NCI-H748 (cell line): ENCODE measurements around the gene TNFRSF17.
"Not testable (repeated sequence)": the region's sequence is repeated elsewhere in the genome, so short reads cannot be mapped to it uniquely, and the experiment has no call there.

Experiments
- DNase-seq: peaks from one replicate; lab custom pipeline; 2025; ENCODE audit not compliant: unreplicated experiment; lab: John Stamatoyannopoulos, UW

TNFRSF17 gene

GRCh38 chr16:11964761-11965551, at the start of gene TNFRSF17:
Gene TNFRSF17 (plus strand): TSS chr16:11965210. CDS start chr16:11965325, 115 bp downstream.
- no peak for DNase-seq

- peak; percentile 97 for DNase-seq
Measured at GRCh38 chr16:11915644-11916523, 49.1 kb upstream of the TNFRSF17 start, which contains the start of gene GSPT1. Gene GSPT1 (minus strand): TSS chr16:11915956. CDS start chr16:11915720, 236 bp downstream.

- peak; percentile 29 for DNase-seq
Measured at GRCh38 chr16:11916524-11917285, 48.3 kb upstream of the TNFRSF17 start.

GRCh38 chr16:11924046-11924445, 41.0 kb upstream of the TNFRSF17 start:
- DNase-seq: not testable (repeated sequence)

GRCh38 chr16:11927350-11927749, 37.7 kb upstream of the TNFRSF17 start:
- DNase-seq: not testable (repeated sequence)

- DNase-seq: not testable (repeated sequence)
Measured at GRCh38 chr16:11941945-11942344, 23.1 kb upstream of the TNFRSF17 start, which contains the start of gene NPIPB2. Gene NPIPB2 (minus strand): TSS chr16:11942045. CDS start chr16:11942045, 0 bp downstream.

- DNase-seq: no peak
Measured at GRCh38 chr16:11946433-11946832, 18.6 kb upstream of the TNFRSF17 start.

- DNase-seq: no peak
Measured at GRCh38 chr16:11948819-11949218, 16.2 kb upstream of the TNFRSF17 start.

- peak; percentile 46 for DNase-seq
Measured at GRCh38 chr16:11949527-11949926, 15.5 kb upstream of the TNFRSF17 start.

GRCh38 chr16:11950388-11950787, 14.6 kb upstream of the TNFRSF17 start:
- no peak for DNase-seq

GRCh38 chr16:11953576-11953975, 11.4 kb upstream of the TNFRSF17 start:
- not testable (repeated sequence) for DNase-seq

GRCh38 chr16:11955713-11956123, 9.3 kb upstream of the TNFRSF17 start:
- no peak for DNase-seq

GRCh38 chr16:11956558-11956957, 8.5 kb upstream of the TNFRSF17 start:
- DNase-seq: no peak

- no peak for DNase-seq
Measured at GRCh38 chr16:11957591-11958395, 7.2 kb upstream of the TNFRSF17 start.

GRCh38 chr16:11962457-11962856, 2.6 kb upstream of the TNFRSF17 start:
- not testable (repeated sequence) for DNase-seq

GRCh38 chr16:11962978-11963377, 2.0 kb upstream of the TNFRSF17 start:
- not testable (repeated sequence) for DNase-seq

GRCh38 chr16:11963706-11964105, 1.3 kb upstream of the TNFRSF17 start:
- DNase-seq: no peak

GRCh38 chr16:11966173-11966572, 1.2 kb downstream of the TNFRSF17 start:
- DNase-seq: no peak

- no peak for DNase-seq
Measured at GRCh38 chr16:11967195-11967911, 2.3 kb downstream of the TNFRSF17 start.
